EL (cell line): Measurements from ENCODE around the gene C19orf85.
"Not testable (repeated sequence)": the region's sequence is repeated elsewhere in the genome, so short reads cannot be mapped to it uniquely, and the experiment has no call there.

Experiments
- DNase-seq: peaks from one replicate; pipeline ENCODE4 v3.0.0-alpha.2; 2016

Gene C19orf85

GRCh38 chr19:55457683-55458457, 6.7 kb downstream of the C19orf85 start:
- DNase-seq = no peak

GRCh38 chr19:55456347-55456746, 8.2 kb downstream of the C19orf85 start:
- no peak for DNase-seq

- no peak for DNase-seq
Observed at GRCh38 chr19:55455576-55456235, 8.8 kb downstream of the C19orf85 start.

GRCh38 chr19:55454787-55455243, 9.7 kb downstream of the C19orf85 start:
- DNase-seq = peak; percentile 51

- DNase-seq = no peak
Observed at GRCh38 chr19:55453511-55454260, 10.9 kb downstream of the C19orf85 start.

GRCh38 chr19:55452749-55453346, 11.7 kb downstream of the C19orf85 start:
- peak; percentile 68 for DNase-seq

- DNase-seq = no peak
Observed at GRCh38 chr19:55451965-55452748, 12.4 kb downstream of the C19orf85 start.

- DNase-seq = no peak
Observed at GRCh38 chr19:55451163-55451964, 13.2 kb downstream of the C19orf85 start.

- DNase-seq = no peak
Observed at GRCh38 chr19:55449469-55449868, 15.1 kb downstream of the C19orf85 start.

- DNase-seq = not testable (repeated sequence)
Observed at GRCh38 chr19:55448175-55448490, 16.4 kb downstream of the C19orf85 start.

GRCh38 chr19:55447421-55448174, 17.0 kb downstream of the C19orf85 start:
- peak; percentile 45 for DNase-seq

- no peak for DNase-seq
Observed at GRCh38 chr19:55446060-55446459, 18.5 kb downstream of the C19orf85 start.

- DNase-seq = no peak
Observed at GRCh38 chr19:55444646-55445045, 19.9 kb downstream of the C19orf85 start.

- DNase-seq = no peak
Observed at GRCh38 chr19:55443824-55444480, 20.6 kb downstream of the C19orf85 start.

- DNase-seq = no peak
Observed at GRCh38 chr19:55443045-55443823, 21.3 kb downstream of the C19orf85 start, which contains the start of gene SHISA7. TSS of gene SHISA7 (minus strand) at chr19:55443300. CDS start at chr19:55442863, 437 bp downstream.

- DNase-seq = no peak
Observed at GRCh38 chr19:55442372-55442961, 22.1 kb downstream of the C19orf85 start.

GRCh38 chr19:55441692-55442321, 22.7 kb downstream of the C19orf85 start:
- DNase-seq = no peak

GRCh38 chr19:55441319-55441691, 23.2 kb downstream of the C19orf85 start:
- DNase-seq = no peak
